Suprapubic skin (tissue), 4 donors: ENCODE measurements around the gene MYL7.

Experiments used
- EP300 ChIP-seq: sonication (generic); formaldehyde crosslinking; IDR thresholded peaks from one replicate; pipeline ENCODE4 v1.6.1; 2017; ENCODE audit warnings: antibody characterized with exemption
- POLR2A ChIP-seq, 2 donors: fragments of 450-650 bp; IDR thresholded peaks; one replicate each; pipeline ENCODE4 v1.6.1; 2017; ENCODE audit warnings: antibody characterized with exemption in 2 of 2, mild to moderate bottlenecking in 2 of 2, moderate library complexity in 2 of 2
- POLR2AphosphoS5 ChIP-seq, 3 donors: sonication (generic); formaldehyde crosslinking; IDR thresholded peaks; one replicate each; pipeline ENCODE4 v1.6.1; 2017; ENCODE audit warnings: antibody characterized with exemption in 3 of 3
- TF ChIP-seq, protein P1 (sequence below), 2 donors: fragments of 200-600 bp in 1 of 2; fragments of 450-650 bp in 1 of 2; sonication (generic) in 1 of 2; IDR thresholded peaks; one replicate each; pipeline ENCODE4 v1.5.1; 2016 to 2019; ENCODE audit warnings: antibody characterized with exemption in 2 of 2, mild to moderate bottlenecking in 1 of 2, moderate library complexity in 1 of 2

DNA sequence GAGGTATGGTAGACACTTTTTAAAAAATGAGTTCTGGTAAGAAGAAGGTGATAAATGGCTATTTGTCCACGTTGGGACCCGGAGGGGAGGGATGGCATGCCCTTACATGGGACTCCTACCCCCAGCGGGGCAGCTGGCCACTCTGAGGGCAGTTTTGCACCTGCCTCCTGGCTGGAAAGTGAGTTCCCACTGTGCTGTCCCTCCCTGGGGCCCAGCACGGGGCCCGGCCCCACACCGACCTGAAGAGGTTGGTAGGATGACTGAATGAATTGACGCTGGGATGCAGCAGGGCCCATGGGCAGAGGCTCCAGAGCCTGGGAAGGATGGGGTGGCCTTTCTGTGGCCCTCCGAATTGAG is 37.6 kb downstream of the MYL7 start:
- TF ChIP-seq POLR2AphosphoS5 (IDR thresholded peaks at IDR 0.05): no peak
- TF ChIP-seq, protein P1, sequence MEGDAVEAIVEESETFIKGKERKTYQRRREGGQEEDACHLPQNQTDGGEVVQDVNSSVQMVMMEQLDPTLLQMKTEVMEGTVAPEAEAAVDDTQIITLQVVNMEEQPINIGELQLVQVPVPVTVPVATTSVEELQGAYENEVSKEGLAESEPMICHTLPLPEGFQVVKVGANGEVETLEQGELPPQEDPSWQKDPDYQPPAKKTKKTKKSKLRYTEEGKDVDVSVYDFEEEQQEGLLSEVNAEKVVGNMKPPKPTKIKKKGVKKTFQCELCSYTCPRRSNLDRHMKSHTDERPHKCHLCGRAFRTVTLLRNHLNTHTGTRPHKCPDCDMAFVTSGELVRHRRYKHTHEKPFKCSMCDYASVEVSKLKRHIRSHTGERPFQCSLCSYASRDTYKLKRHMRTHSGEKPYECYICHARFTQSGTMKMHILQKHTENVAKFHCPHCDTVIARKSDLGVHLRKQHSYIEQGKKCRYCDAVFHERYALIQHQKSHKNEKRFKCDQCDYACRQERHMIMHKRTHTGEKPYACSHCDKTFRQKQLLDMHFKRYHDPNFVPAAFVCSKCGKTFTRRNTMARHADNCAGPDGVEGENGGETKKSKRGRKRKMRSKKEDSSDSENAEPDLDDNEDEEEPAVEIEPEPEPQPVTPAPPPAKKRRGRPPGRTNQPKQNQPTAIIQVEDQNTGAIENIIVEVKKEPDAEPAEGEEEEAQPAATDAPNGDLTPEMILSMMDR (IDR thresholded peaks at IDR 0.05): no peak
- no peak for TF ChIP-seq POLR2A (IDR thresholded peaks at IDR 0.05)
- no peak for TF ChIP-seq EP300
